Left ventricle myocardium inferior (tissue), 1 donor: Measurements from ENCODE around the gene LYPD8. TPM values are rescaled to one million over a fixed set of nuclear protein-coding genes. Genes with fewer than 3 reads are reported as not detected.
"Not testable (repeated sequence)": the region's sequence is repeated elsewhere in the genome, so short reads cannot be mapped to it uniquely, and the experiment has no call there.

Source experiments
- DNase-seq: peaks from one replicate; pipeline ENCODE4 v3.0.0-alpha.2; 2020
- H3K27ac ChIP-seq: fragments of 200-600 bp; replicated peaks from 2 replicates; pipeline ENCODE4 v1.8.0; 2021
- H3K27me3 ChIP-seq: fragments of 200-600 bp; 2 replicates; pipeline ENCODE4 v1.8.0; 2021; ENCODE audit warnings: low read depth
- H3K36me3 ChIP-seq: fragments of 200-600 bp; 2 replicates; pipeline ENCODE4 v1.8.0; 2021
- H3K4me1 ChIP-seq: fragments of 200-600 bp; 2 replicates; pipeline ENCODE4 v1.8.0; 2021
- H3K4me3 ChIP-seq: fragments of 200-600 bp; 2 replicates; pipeline ENCODE4 v1.8.0; 2021; ENCODE audit warnings: mild to moderate bottlenecking, moderate library complexity
- H3K9me3 ChIP-seq: fragments of 200-600 bp; replicated peaks from 2 replicates; pipeline ENCODE4 v1.8.0; 2021
- CTCF ChIP-seq: fragments of 200-600 bp; IDR thresholded peaks from 2 replicates; pipeline ENCODE4 v1.8.0; 2021; ENCODE audit warnings: antibody characterized with exemption, mild to moderate bottlenecking, borderline replicate concordance
- intact Hi-C: fragments of 100-400 bp; cut with micrococcal nuclease; formaldehyde crosslinking; loops from one replicate; pipeline ENCODE4 v1.11.0; 2022
- long read RNA-seq: library from polyadenylated mRNA; unstranded; transcript quantifications from one replicate; pipeline ENCODE4 v2.0.0, GENCODE V29; 2021
- total RNA-seq: library from RNA; stranded (reverse); fragmentation: NEBNext Ultra II Directional; extraction: Animal tissue kit (Norgen Biotek cat#: 25700); gene quantifications from one replicate; pipeline ENCODE4 v1.2.1, GENCODE V29; 2021
- donor health status: DM: no; HTN: yes; CAD: no; lungs with severe emphysema.

The LYPD8 gene
- total RNA-seq, result not detected
- long read RNA-seq, result 0 reads

GRCh38 chr1:248755517-248755916, at the start of gene LYPD8:
TSS of gene LYPD8 (minus strand) at chr1:248755759. CDS start at chr1:248751081, 4,678 bp downstream.
- intact Hi-C loops, result no loop called here
- no peak within 1 kb of the TSS for H3K4me3 ChIP-seq
- no peak for DNase-seq
- H3K4me1 ChIP-seq, result no peaks in the 10 kb centered on the region
- H3K27ac ChIP-seq, result no peak within 1 kb of the TSS
- H3K27me3 ChIP-seq, result no peaks in the 10 kb centered on the region
- no peaks in the 10 kb centered on the region for H3K36me3 ChIP-seq
- TF ChIP-seq CTCF, result no peak
- H3K9me3 ChIP-seq, result no peaks in the 10 kb centered on the region

GRCh38 chr1:248804771-248805681, 49.5 kb upstream of the LYPD8 start:
- peaks cover 25% of the 10 kb centered on the region for H3K4me1 ChIP-seq
- intact Hi-C loops, result no loop called here
- no peaks in the 10 kb centered on the region for H3K9me3 ChIP-seq
- no peak for DNase-seq
- no peaks in the 10 kb centered on the region for H3K36me3 ChIP-seq
- TF ChIP-seq CTCF, result no peak
- H3K4me3 ChIP-seq, result no peak overlapping the region
- peak overlapping the region; percentile 30 for H3K27ac ChIP-seq
- peaks cover 26% of the 10 kb centered on the region for H3K27me3 ChIP-seq

GRCh38 chr1:248803501-248803900, 47.9 kb upstream of the LYPD8 start:
- intact Hi-C loops, DNase-seq, H3K9me3 ChIP-seq, H3K36me3 ChIP-seq, H3K27ac ChIP-seq, H3K4me3 ChIP-seq: not testable (repeated sequence)
- H3K27me3 ChIP-seq, result peaks cover 35% of the 10 kb centered on the region
- peaks cover 18% of the 10 kb centered on the region for H3K4me1 ChIP-seq

- no peak for DNase-seq
- Histone ChIP-seq H3K4me3 (no peak overlapping the region), H3K36me3 (no peaks in the 10 kb centered on the region), H3K4me1 (peaks cover 18% of the 10 kb centered on the region), H3K27ac (no peak overlapping the region), H3K9me3 (no peaks in the 10 kb centered on the region), H3K27me3 (peaks cover 35% of the 10 kb centered on the region)
- intact Hi-C loops, result no loop called here
- no peak for TF ChIP-seq CTCF
Observed at GRCh38 chr1:248802454-248802853, 46.9 kb upstream of the LYPD8 start.

GRCh38 chr1:248800459-248800858, 44.9 kb upstream of the LYPD8 start:
- H3K4me3 ChIP-seq, result no peak overlapping the region
- no peak for DNase-seq
- peaks cover 35% of the 10 kb centered on the region for H3K27me3 ChIP-seq
- H3K4me1 ChIP-seq, result peaks cover 9% of the 10 kb centered on the region
- peaks cover 9% of the 10 kb centered on the region for H3K9me3 ChIP-seq
- no peak overlapping the region for H3K27ac ChIP-seq
- no peaks in the 10 kb centered on the region for H3K36me3 ChIP-seq
- intact Hi-C loops, result no loop called here
- no peak for TF ChIP-seq CTCF

GRCh38 chr1:248798791-248799190, 43.2 kb upstream of the LYPD8 start:
- Histone ChIP-seq H3K27me3 (peaks cover 35% of the 10 kb centered on the region), H3K27ac (no peak overlapping the region), H3K4me3 (no peak overlapping the region), H3K9me3 (peaks cover 26% of the 10 kb centered on the region), H3K36me3 (no peaks in the 10 kb centered on the region), H3K4me1 (no peaks in the 10 kb centered on the region)
- intact Hi-C loops, result no loop called here
- no peak for DNase-seq
- TF ChIP-seq CTCF, result no peak

- H3K27me3 ChIP-seq, DNase-seq, H3K4me1 ChIP-seq, intact Hi-C loops, H3K4me3 ChIP-seq, H3K36me3 ChIP-seq, H3K27ac ChIP-seq: not testable (repeated sequence)
- H3K9me3 ChIP-seq, result peaks cover 26% of the 10 kb centered on the region
Observed at GRCh38 chr1:248794663-248795062, 39.1 kb upstream of the LYPD8 start.
